ENCODE measurements around the gene PNCK. TPM values are rescaled to one million over a fixed set of nuclear protein-coding genes. Genes with fewer than 3 reads are reported as not detected.

The PNCK gene
- total RNA-seq, 1 donor from 2014 or later = not detected

DNA sequence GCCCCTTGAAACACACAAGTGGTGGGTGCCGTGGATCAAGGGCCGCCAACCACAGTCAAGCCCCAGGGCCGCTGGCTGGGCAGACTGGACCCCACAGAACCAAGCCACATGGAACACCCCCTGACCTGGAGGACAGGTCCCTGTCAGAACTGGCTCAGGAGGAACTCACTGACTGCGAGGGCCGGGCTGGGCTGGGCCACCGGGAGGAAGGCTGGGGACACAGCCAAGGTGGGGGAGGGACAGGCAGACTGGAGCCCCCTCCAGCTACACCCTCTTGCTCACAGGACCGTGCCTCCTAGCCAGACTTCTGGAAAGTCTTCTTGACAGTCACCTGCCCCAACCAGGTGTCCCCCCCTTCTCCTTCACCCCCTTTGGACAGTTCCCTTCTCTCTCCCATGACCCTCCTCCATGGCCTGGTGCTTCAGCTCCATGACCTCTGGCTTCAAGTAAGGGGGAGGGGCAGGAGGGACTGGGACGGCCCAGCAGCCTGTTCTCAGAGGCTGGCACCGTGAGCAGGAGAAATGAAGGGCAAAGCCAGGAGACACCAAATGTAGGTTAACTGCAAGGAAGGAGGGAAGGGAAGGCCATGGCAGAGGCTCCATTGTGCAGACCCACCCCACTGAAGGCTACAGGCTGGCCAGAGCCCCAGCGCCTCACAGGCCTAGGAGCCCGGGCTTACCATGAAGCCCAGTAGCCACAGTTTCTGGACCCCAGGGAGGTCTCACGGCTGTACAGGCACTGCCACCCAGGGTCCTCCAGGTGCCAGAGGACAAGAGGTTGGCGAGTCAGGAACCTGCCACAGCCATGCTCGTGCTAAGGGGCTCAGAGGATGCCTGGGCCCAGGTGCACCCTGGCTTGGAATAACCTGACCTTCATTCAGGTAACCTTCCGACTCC lies 49.2 kb downstream of the PNCK start:
- H3K27ac ChIP-seq (ENCODE audit: low read depth, low read length) = no peak overlapping the region
- no peaks in the 10 kb centered on the region for H3K36me3 ChIP-seq (ENCODE audit: control insufficient read depth in 3 of 3, insufficient read depth in 3 of 3, low read length in 3 of 3)
- no peaks in the 10 kb centered on the region for H3K9me3 ChIP-seq (ENCODE audit: control insufficient read depth in 3 of 3, low read length in 3 of 3)
- no peaks in the 10 kb centered on the region for H3K4me1 ChIP-seq (ENCODE audit: control insufficient read depth in 3 of 3, insufficient read depth in 3 of 3, low read length in 3 of 3)
- peaks cover 0 to 21% (median 10%) of the 10 kb centered on the region in 3 donors for H3K27me3 ChIP-seq (ENCODE audit: control insufficient read depth in 3 of 3, insufficient read depth in 3 of 3, low read length in 3 of 3)
- no peak overlapping the region for H3K9ac ChIP-seq (ENCODE audit: low read depth in 1 of 3, low read length in 3 of 3)
- H3K4me3 ChIP-seq (ENCODE audit: low read length in 3 of 3) = no peak overlapping the region

DNA sequence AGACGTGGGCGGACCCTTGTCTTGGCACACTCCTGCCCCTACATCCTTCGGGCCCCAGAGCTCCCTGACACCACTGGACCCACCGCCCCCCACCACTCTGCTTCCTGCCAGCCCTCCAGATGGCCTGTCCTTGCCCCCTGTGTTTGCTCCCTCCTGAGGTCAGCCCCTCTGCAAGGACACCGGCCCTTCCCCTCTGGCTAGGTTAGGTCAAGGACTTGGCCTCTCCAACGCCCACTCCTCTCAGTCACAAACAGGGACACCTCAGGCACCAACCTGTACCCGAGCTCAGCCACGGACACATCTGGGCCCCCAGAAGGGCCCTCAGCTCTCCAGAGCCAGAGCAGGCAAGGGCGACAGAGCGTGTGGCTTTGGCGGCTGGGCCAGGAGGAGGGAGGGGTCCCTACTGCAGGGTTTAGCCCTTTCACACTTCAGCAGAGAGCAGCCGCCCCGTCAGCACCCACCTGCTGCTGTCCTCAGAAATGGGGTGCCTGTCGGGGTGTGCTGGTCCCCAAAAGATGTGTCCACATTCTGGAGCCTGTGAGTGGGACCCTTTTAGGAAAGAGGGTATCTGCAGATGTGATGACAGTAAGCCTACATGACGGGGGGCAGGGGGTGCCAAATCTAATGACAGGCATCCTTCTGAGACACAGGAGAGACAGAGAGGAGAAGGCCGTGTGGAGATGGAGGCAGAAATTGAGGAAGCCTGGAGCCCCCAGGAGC lies 50.1 kb downstream of the PNCK start:
- Histone ChIP-seq H3K36me3 (ENCODE audit: control insufficient read depth in 3 of 3, insufficient read depth in 3 of 3, low read length in 3 of 3) (no peaks in the 10 kb centered on the region), H3K9me3 (ENCODE audit: control insufficient read depth in 3 of 3, low read length in 3 of 3) (no peaks in the 10 kb centered on the region), H3K9ac (ENCODE audit: low read depth in 1 of 3, low read length in 3 of 3) (no peak overlapping the region), H3K27me3 (ENCODE audit: control insufficient read depth in 3 of 3, insufficient read depth in 3 of 3, low read length in 3 of 3) (peaks cover 0 to 17% (median 10%) of the 10 kb centered on the region in 3 donors), H3K4me3 (ENCODE audit: low read length in 3 of 3) (no peak overlapping the region), H3K4me1 (ENCODE audit: control insufficient read depth in 3 of 3, insufficient read depth in 3 of 3, low read length in 3 of 3) (no peaks in the 10 kb centered on the region), H3K27ac (ENCODE audit: low read depth, low read length) (no peak overlapping the region)

DNA sequence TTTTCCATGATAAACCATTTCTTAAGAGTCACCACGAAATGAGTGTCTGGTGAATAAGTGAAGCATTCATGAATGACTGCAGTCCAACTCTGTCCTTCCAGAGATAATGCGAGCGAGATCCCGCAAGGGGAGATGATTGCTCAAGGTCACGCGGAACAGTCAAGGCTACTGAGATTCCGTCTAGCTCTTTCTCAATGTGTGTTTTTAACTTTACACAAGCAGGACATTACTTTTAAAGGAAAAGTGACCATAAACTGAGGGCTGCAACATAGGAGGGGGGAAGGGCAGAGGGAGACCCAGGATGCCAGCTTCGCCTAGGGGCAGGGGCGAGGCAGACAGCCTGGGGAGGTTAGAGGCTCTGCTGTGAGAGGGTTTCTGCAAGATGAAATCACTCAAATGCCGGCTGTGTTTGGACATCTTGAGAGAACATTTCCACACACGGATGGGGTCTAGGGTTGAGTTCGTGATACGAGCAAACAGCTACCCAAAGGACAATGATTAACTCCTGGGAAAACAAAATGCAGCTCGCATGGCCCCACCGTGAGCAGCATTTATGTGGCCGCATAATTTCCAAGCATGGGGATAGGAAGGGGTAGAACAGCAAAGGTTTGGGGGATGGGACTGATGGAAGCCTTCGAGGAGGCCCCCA lies 50.8 kb downstream of the PNCK start:
- no peaks in the 10 kb centered on the region for H3K9me3 ChIP-seq (ENCODE audit: control insufficient read depth in 3 of 3, low read length in 3 of 3)
- H3K27ac ChIP-seq (ENCODE audit: low read depth, low read length) = no peak overlapping the region
- H3K36me3 ChIP-seq (ENCODE audit: control insufficient read depth in 3 of 3, insufficient read depth in 3 of 3, low read length in 3 of 3) = no peaks in the 10 kb centered on the region
- H3K4me1 ChIP-seq (ENCODE audit: control insufficient read depth in 3 of 3, insufficient read depth in 3 of 3, low read length in 3 of 3) = no peaks in the 10 kb centered on the region
- H3K27me3 ChIP-seq (ENCODE audit: control insufficient read depth in 3 of 3, insufficient read depth in 3 of 3, low read length in 3 of 3) = peaks cover 0 to 24% (median 10%) of the 10 kb centered on the region in 3 donors
- H3K4me3 ChIP-seq (ENCODE audit: low read length in 3 of 3) = no peak overlapping the region
- no peak overlapping the region for H3K9ac ChIP-seq (ENCODE audit: low read depth in 1 of 3, low read length in 3 of 3)

DNA sequence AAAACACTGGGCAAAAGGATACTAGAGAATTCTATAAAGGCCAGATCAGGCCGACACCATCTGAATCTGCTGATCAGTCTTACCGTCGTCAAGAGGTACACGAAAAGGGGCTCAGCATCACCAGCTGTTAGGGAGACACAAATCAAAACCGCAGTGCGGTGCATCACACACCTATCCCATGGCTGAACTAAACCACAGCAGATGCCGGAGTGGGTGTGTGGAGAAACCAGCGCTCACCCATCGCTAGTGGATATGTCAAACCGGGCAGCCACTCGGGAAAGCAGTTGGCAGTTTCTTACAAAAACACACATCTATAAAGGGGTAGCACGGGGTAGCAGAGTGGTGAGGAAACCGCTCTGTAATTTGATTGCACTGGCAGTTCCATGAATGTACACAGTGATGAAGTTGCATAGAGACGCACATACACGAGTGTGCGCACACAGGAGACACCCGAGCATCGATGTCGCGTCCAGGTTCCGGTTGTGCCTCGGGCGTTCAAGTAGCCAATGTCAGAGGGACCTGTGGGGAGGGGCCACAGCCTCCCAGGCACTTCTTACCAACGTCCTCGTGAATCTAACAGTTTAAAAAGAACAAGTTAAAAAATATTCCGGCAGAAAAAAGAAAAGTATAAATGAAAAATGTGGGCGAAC lies 51.5 kb downstream of the PNCK start:
- no peak overlapping the region for H3K9ac ChIP-seq (ENCODE audit: low read depth in 1 of 3, low read length in 3 of 3)
- H3K27ac ChIP-seq (ENCODE audit: low read depth, low read length) = no peak overlapping the region
- H3K36me3 ChIP-seq (ENCODE audit: control insufficient read depth in 3 of 3, insufficient read depth in 3 of 3, low read length in 3 of 3) = no peaks in the 10 kb centered on the region
- H3K4me3 ChIP-seq (ENCODE audit: low read length in 3 of 3) = no peak overlapping the region
- peaks cover 0 to 27% (median 10%) of the 10 kb centered on the region in 3 donors for H3K27me3 ChIP-seq (ENCODE audit: control insufficient read depth in 3 of 3, insufficient read depth in 3 of 3, low read length in 3 of 3)
- H3K9me3 ChIP-seq (ENCODE audit: control insufficient read depth in 3 of 3, low read length in 3 of 3) = no peaks in the 10 kb centered on the region
- H3K4me1 ChIP-seq (ENCODE audit: control insufficient read depth in 3 of 3, insufficient read depth in 3 of 3, low read length in 3 of 3) = no peaks in the 10 kb centered on the region

DNA sequence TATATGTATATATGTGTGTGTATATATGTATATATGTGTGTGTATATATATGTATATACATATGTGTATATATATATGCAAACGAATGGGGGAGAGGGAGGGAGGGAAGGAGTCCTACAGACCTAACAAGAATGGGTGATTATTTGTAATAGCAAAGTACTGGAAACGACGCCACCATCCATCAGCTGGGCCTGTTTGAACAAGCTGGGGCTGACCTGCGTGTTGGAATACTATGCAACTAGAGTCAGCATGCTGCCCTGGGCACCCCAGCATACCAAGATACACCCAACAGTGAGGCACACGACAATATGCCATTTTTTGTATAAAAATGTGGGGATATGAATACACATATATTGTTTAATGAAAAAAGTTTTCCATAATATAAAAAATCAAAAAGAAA lies 53.0 kb downstream of the PNCK start:
- Histone ChIP-seq H3K4me1 (ENCODE audit: control insufficient read depth in 3 of 3, insufficient read depth in 3 of 3, low read length in 3 of 3) (no peaks in the 10 kb centered on the region), H3K27ac (ENCODE audit: low read depth, low read length) (no peak overlapping the region), H3K27me3 (ENCODE audit: control insufficient read depth in 3 of 3, insufficient read depth in 3 of 3, low read length in 3 of 3) (peaks cover 0 to 34% (median 10%) of the 10 kb centered on the region in 3 donors), H3K9ac (ENCODE audit: low read depth in 1 of 3, low read length in 3 of 3) (no peak overlapping the region), H3K36me3 (ENCODE audit: control insufficient read depth in 3 of 3, insufficient read depth in 3 of 3, low read length in 3 of 3) (no peaks in the 10 kb centered on the region), H3K4me3 (ENCODE audit: low read length in 3 of 3) (no peak overlapping the region), H3K9me3 (ENCODE audit: control insufficient read depth in 3 of 3, low read length in 3 of 3) (no peaks in the 10 kb centered on the region)

Small RNA genes within 50 kb of the gene (small RNA-seq; reads per million reads assigned to genes)
- gene RN7SL687P = not detected

Other genes with a start within 250 kb of the PNCK start
- 3.7 TPM for gene TREX2, start 227.8 kb downstream of the PNCK start, total RNA-seq
- 11.0 TPM for gene HAUS7, start 203.2 kb downstream of the PNCK start, total RNA-seq
- gene BGN, start 178.8 kb downstream of the PNCK start, total RNA-seq = 24.5 TPM
- 0.52 TPM for gene ATP2B3, start 156.2 kb downstream of the PNCK start, total RNA-seq
- gene CCNQ, start 74.7 kb downstream of the PNCK start, total RNA-seq = 13.0 TPM
- gene DUSP9, start 26.6 kb downstream of the PNCK start, total RNA-seq = not detected
- gene SLC6A8, start 14.1 kb upstream of the PNCK start, total RNA-seq = 13.0 TPM
- 83.0 TPM for gene BCAP31, start 50.6 kb upstream of the PNCK start, total RNA-seq
- 10.4 TPM for gene ABCD1, start 51.0 kb upstream of the PNCK start, total RNA-seq
- gene PLXNB3, start 90.4 kb upstream of the PNCK start, total RNA-seq = 1.0 TPM
- gene SRPK3, start 107.2 kb upstream of the PNCK start, total RNA-seq = 85.1 TPM
- gene IDH3G, start 120.6 kb upstream of the PNCK start, total RNA-seq = 25.1 TPM
- gene SSR4, start 120.9 kb upstream of the PNCK start, total RNA-seq = 85.6 TPM
- gene PDZD4, start 156.7 kb upstream of the PNCK start, total RNA-seq = 2.6 TPM
- gene L1CAM, start 212.4 kb upstream of the PNCK start, total RNA-seq = 1.6 TPM
- gene AVPR2, start 230.9 kb upstream of the PNCK start, total RNA-seq = 1.0 TPM

All from skeletal muscle tissue (tissue), 5 donors.